GM12801 (cell line): Measurements from ENCODE around the gene ATXN1.

ENCODE experiments used
- CTCF ChIP-seq: IDR thresholded peaks from one replicate; pipeline ENCODE4 v1.5.1; 2011; ENCODE audit warnings: control low read depth; ENCODE audit not compliant: insufficient read length; ENCODE audit errors: extremely low read depth

The ATXN1 gene

GRCh38 chr6:16633961-16634360 is 127.3 kb downstream of the ATXN1 start:
- TF ChIP-seq CTCF, result no peak

DNA sequence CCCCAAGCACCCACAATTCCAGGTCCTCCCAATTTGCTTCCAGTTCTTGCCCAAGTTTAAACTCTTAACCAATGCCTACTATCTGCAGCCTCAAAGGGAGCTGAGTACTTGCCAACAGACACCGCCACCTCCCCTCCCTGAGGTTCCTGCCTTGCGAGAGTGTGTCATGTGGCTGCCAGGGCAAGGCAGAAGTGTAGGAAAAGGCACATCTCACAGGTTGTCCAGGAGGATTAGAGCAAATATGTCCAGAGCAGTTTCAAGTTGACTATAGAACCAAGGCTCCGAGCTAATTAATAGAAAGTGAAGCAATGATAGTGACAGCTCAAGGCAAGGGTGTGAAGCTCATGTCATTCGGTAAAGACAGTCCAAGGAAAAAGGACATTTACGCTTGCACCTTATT is 127.8 kb downstream of the ATXN1 start:
- TF ChIP-seq CTCF, result no peak

- no peak for TF ChIP-seq CTCF
Observed at GRCh38 chr6:16632101-16632500, 129.2 kb downstream of the ATXN1 start.

GRCh38 chr6:16630026-16630643 is 131.1 kb downstream of the ATXN1 start:
- no peak for TF ChIP-seq CTCF

GRCh38 chr6:16626650-16627049 is 134.6 kb downstream of the ATXN1 start:
- TF ChIP-seq CTCF, result no peak

- TF ChIP-seq CTCF, result no peak
Observed at GRCh38 chr6:16625291-16626265, 135.7 kb downstream of the ATXN1 start.

- TF ChIP-seq CTCF, result no peak
Observed at GRCh38 chr6:16624636-16625290, 136.5 kb downstream of the ATXN1 start.
